HCT116 (cell line): Measurements from ENCODE around the gene NSMCE3.
"Not testable (repeated sequence)": the region's sequence is repeated elsewhere in the genome, so short reads cannot be mapped to it uniquely, and the experiment has no call there.

Experiments used
- EZH2 ChIP-seq: fragments of 200-600 bp; sonication (generic); IDR thresholded peaks from 2 replicates; pipeline ENCODE4 v1.6.1; 2017; ENCODE audit warnings: antibody characterized with exemption, mixed run types
- EZH2phosphoT487 ChIP-seq: fragments of 200-600 bp; IDR thresholded peaks from 2 replicates; pipeline ENCODE4 v1.6.1; 2018; ENCODE audit warnings: antibody characterized with exemption, borderline replicate concordance
- SP1 ChIP-seq: IDR thresholded peaks from 2 replicates; pipeline ENCODE4 v1.6.1; 2012; ENCODE audit warnings: low read depth
- TF ChIP-seq, protein P1 (sequence below): IDR thresholded peaks from 2 replicates; pipeline ENCODE4 v1.6.1; 2012; ENCODE audit warnings: low read depth
- TF ChIP-seq, protein P2 (sequence below), 3 experiments: fragments of 200-600 bp in 1 of 3; sonication (generic) in 1 of 3; IDR thresholded peaks in 2 of 3; conservative IDR thresholded peaks in 1 of 3; 2 replicates each; pipeline ENCODE4 v1.5.1; 2012 to 2017; ENCODE audit warnings: low read depth in 2 of 3, low read length in 2 of 3, antibody characterized with exemption in 1 of 3, borderline replicate concordance in 1 of 3, control low read depth in 1 of 3, mild to moderate bottlenecking in 1 of 3, mixed read lengths in 1 of 3, mixed run types in 1 of 3, moderate library complexity in 1 of 3; ENCODE audit not compliant: insufficient read depth in 1 of 3

DNA sequence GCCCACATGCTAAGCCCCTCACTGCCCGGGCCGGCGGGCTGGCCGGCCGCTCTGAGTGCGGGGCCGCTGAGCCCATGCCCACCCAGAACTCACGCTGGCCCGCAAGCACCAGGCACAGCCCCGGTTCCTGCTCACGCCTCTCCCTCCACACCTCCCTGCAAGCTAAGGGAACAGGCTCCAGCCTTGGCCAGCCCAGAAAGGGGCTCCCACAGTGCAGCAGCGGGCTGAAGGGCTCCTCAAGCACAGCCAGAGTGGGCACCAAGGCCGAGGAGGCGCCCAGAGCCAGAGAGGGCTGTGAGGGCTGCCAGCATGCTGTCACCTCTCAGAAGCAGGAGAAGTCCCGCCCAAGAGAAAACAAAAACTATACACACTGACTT is 44.6 kb downstream of the NSMCE3 start:
- TF ChIP-seq, protein P1, sequence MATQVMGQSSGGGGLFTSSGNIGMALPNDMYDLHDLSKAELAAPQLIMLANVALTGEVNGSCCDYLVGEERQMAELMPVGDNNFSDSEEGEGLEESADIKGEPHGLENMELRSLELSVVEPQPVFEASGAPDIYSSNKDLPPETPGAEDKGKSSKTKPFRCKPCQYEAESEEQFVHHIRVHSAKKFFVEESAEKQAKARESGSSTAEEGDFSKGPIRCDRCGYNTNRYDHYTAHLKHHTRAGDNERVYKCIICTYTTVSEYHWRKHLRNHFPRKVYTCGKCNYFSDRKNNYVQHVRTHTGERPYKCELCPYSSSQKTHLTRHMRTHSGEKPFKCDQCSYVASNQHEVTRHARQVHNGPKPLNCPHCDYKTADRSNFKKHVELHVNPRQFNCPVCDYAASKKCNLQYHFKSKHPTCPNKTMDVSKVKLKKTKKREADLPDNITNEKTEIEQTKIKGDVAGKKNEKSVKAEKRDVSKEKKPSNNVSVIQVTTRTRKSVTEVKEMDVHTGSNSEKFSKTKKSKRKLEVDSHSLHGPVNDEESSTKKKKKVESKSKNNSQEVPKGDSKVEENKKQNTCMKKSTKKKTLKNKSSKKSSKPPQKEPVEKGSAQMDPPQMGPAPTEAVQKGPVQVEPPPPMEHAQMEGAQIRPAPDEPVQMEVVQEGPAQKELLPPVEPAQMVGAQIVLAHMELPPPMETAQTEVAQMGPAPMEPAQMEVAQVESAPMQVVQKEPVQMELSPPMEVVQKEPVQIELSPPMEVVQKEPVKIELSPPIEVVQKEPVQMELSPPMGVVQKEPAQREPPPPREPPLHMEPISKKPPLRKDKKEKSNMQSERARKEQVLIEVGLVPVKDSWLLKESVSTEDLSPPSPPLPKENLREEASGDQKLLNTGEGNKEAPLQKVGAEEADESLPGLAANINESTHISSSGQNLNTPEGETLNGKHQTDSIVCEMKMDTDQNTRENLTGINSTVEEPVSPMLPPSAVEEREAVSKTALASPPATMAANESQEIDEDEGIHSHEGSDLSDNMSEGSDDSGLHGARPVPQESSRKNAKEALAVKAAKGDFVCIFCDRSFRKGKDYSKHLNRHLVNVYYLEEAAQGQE, result not testable (repeated sequence)
- TF ChIP-seq EZH2phosphoT487, SP1, EZH2: not testable (repeated sequence)
- TF ChIP-seq, protein P2, sequence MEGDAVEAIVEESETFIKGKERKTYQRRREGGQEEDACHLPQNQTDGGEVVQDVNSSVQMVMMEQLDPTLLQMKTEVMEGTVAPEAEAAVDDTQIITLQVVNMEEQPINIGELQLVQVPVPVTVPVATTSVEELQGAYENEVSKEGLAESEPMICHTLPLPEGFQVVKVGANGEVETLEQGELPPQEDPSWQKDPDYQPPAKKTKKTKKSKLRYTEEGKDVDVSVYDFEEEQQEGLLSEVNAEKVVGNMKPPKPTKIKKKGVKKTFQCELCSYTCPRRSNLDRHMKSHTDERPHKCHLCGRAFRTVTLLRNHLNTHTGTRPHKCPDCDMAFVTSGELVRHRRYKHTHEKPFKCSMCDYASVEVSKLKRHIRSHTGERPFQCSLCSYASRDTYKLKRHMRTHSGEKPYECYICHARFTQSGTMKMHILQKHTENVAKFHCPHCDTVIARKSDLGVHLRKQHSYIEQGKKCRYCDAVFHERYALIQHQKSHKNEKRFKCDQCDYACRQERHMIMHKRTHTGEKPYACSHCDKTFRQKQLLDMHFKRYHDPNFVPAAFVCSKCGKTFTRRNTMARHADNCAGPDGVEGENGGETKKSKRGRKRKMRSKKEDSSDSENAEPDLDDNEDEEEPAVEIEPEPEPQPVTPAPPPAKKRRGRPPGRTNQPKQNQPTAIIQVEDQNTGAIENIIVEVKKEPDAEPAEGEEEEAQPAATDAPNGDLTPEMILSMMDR (IDR thresholded peaks at IDR 0.05 in 2 of 3, conservative IDR thresholded peaks at IDR 0.05 in 1 of 3; ENCODE audit: borderline replicate concordance in 1 of 3, insufficient read depth in 1 of 3, low read depth in 2 of 3, low read length in 2 of 3), result not testable (repeated sequence)
